ENCODE measurements around the gene HAPSTR1.

Gene HAPSTR1

DNA sequence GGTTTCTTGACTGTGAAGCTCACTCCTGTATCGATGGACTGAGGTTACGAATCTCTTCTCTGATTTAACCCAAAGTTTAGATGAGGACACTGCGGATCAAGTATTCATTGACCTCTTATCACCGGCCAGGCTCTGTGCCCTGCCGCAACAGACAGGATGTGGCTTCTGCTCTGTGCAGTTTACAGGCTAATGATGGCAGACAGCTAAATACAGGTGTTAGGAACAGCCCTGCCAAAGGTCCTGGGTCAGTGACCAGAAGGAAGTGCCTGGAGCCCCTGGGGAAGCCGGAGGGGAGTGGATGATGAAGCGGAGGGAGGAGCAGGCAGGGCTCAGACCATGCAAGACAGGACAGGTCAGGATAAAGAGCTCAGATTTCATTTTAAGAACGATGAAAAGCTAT, 44.4 kb downstream of the HAPSTR1 start:
- no peaks in the 10 kb centered on the region for H3K36me3 ChIP-seq (ENCODE audit: control insufficient read depth in 1 of 2, insufficient read depth in 2 of 2, low read depth in 1 of 2, low read length in 2 of 2)
- WGBS = 60% methylated on average over 7 of the region's 8 CpGs
- H4K8ac ChIP-seq (ENCODE audit: low read length) = no peak overlapping the region
- peak overlapping the region in 1 of 2 experiments; percentile 48 for H3K14ac ChIP-seq (ENCODE audit: low read length in 2 of 2)
- H2BK12ac ChIP-seq (ENCODE audit: low read length in 2 of 2) = no peak overlapping the region
- no peak overlapping the region for H3K18ac ChIP-seq (ENCODE audit: low read depth in 1 of 2, low read length in 2 of 2)
- H2AK5ac ChIP-seq (ENCODE audit: low read length, severe bottlenecking) = no peak overlapping the region
- no peak overlapping the region for H3K4me3 ChIP-seq (ENCODE audit: insufficient read depth in 1 of 2, low read depth in 1 of 2, low read length in 2 of 2)
- H3K9me3 ChIP-seq (ENCODE audit: control insufficient read depth, low read length) = no peaks in the 10 kb centered on the region
- no peak overlapping the region for H3K4me2 ChIP-seq (ENCODE audit: low read length, poor library complexity, severe bottlenecking)
- H3K9ac ChIP-seq (ENCODE audit: low read length) = no peak overlapping the region
- no peak overlapping the region for H2BK15ac ChIP-seq (ENCODE audit: low read depth, poor library complexity, severe bottlenecking)
- no peak overlapping the region for H2AFZ ChIP-seq (ENCODE audit: low read depth, low read length)
- H3K27me3 ChIP-seq (ENCODE audit: control insufficient read depth in 1 of 2, insufficient read depth in 1 of 2, low read length in 2 of 2) = peaks cover 0 to 4% of the 10 kb centered on the region in 2 experiments
- peaks cover 13% of the 10 kb centered on the region for H3K4me1 ChIP-seq (ENCODE audit: control insufficient read depth, insufficient read depth, low read depth, low read length)
- H3K79me1 ChIP-seq (replicated peaks; ENCODE audit: low read length, poor library complexity, severe bottlenecking) = peaks cover 12% of the 10 kb centered on the region
- no peak overlapping the region for H4K91ac ChIP-seq (ENCODE audit: low read length)
- H3K23ac ChIP-seq (ENCODE audit: low read length in 2 of 2) = no peak overlapping the region
- no peak overlapping the region for H3K4ac ChIP-seq (ENCODE audit: low read depth in 1 of 2, low read length in 2 of 2)
- no peak overlapping the region for H2BK120ac ChIP-seq (ENCODE audit: low read depth, low read length)
- no peak for DNase-seq
- no peak overlapping the region for H2BK5ac ChIP-seq (ENCODE audit: low read depth, low read length, poor library complexity, severe bottlenecking)
- no peak overlapping the region for H3K27ac ChIP-seq (ENCODE audit: low read length, poor library complexity, severe bottlenecking)

DNA sequence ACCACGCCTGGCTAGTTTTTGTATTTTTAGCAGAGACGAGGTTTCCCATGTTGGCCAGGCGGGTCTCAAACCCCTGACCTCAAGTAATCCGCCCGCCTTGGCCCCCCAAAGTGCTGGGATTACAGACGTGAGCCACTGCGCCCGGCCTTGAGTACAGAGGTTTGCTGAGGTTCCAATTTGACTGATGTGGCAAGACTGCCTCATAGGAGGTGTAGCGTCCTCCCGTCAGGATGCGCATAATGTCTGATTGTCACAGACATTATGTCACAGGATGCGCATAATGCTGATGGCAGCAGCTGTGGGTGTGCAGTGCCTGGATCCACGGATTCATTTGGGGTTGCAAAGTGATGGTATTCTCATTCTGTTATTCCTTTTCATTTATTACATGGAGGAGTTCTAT, 45.2 kb downstream of the HAPSTR1 start:
- Histone ChIP-seq H2AFZ (ENCODE audit: low read depth, low read length) (no peak overlapping the region), H3K9ac (ENCODE audit: low read length) (no peak overlapping the region), H3K18ac (ENCODE audit: low read depth in 1 of 2, low read length in 2 of 2) (no peak overlapping the region), H2BK5ac (ENCODE audit: low read depth, low read length, poor library complexity, severe bottlenecking) (no peak overlapping the region), H4K91ac (ENCODE audit: low read length) (no peak overlapping the region), H3K4me2 (ENCODE audit: low read length, poor library complexity, severe bottlenecking) (no peak overlapping the region), H3K79me1 (replicated peaks; ENCODE audit: low read length, poor library complexity, severe bottlenecking) (peaks cover 11% of the 10 kb centered on the region), H2AK5ac (ENCODE audit: low read length, severe bottlenecking) (no peak overlapping the region), H3K9me3 (ENCODE audit: control insufficient read depth, low read length) (no peaks in the 10 kb centered on the region), H4K8ac (ENCODE audit: low read length) (no peak overlapping the region), H3K36me3 (ENCODE audit: control insufficient read depth in 1 of 2, insufficient read depth in 2 of 2, low read depth in 1 of 2, low read length in 2 of 2) (no peaks in the 10 kb centered on the region), H3K14ac (ENCODE audit: low read length in 2 of 2) (no peak overlapping the region), H2BK120ac (ENCODE audit: low read depth, low read length) (no peak overlapping the region), H3K4me1 (ENCODE audit: control insufficient read depth, insufficient read depth, low read depth, low read length) (peaks cover 13% of the 10 kb centered on the region), H3K23ac (ENCODE audit: low read length in 2 of 2) (no peak overlapping the region), H3K27me3 (ENCODE audit: control insufficient read depth in 1 of 2, insufficient read depth in 1 of 2, low read length in 2 of 2) (peaks cover 0 to 4% of the 10 kb centered on the region in 2 experiments), H3K27ac (ENCODE audit: low read length, poor library complexity, severe bottlenecking) (no peak overlapping the region), H3K4ac (ENCODE audit: low read depth in 1 of 2, low read length in 2 of 2) (no peak overlapping the region), H2BK15ac (ENCODE audit: low read depth, poor library complexity, severe bottlenecking) (no peak overlapping the region), H3K4me3 (ENCODE audit: insufficient read depth in 1 of 2, low read depth in 1 of 2, low read length in 2 of 2) (no peak overlapping the region), H2BK12ac (ENCODE audit: low read length in 2 of 2) (no peak overlapping the region)
- DNase-seq = no peak
- 91% methylated on average over 12 of the region's 13 CpGs for WGBS

DNA sequence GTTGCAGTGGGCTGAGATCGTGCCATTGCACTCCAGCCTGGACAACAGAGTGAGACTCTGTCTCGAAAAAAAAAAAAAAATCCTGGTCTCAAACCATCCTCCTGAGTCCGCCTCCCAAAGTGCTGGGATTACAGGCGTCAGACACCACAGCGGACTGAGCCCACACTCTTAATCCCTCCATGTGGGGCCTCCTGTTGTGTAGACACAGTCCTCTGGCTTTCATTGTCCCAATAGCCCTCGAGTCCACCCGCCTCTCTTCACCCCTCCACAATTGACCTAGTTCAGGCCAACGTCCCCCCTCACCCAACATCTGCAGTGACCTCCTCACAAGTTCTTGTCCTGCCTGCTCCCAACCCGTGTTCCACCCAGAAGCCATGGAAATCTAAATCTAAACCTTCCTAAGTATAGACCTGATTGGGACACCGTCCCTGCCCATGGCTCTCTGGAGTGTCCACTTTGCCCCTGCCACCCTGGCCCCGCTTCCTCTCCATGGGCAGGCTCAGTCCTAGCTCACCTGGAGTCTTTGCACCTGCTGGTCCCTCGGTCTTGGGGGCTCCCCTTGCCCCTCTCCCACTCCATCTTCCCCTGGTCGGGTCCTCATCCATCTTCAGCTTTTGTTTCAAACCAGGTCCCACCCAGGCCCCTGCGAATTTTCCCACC, 46.7 kb downstream of the HAPSTR1 start:
- Histone ChIP-seq H4K8ac (ENCODE audit: low read length) (no peak overlapping the region), H3K79me1 (replicated peaks; ENCODE audit: low read length, poor library complexity, severe bottlenecking) (peaks cover 11% of the 10 kb centered on the region), H3K27ac (ENCODE audit: low read length, poor library complexity, severe bottlenecking) (no peak overlapping the region), H3K4me3 (ENCODE audit: insufficient read depth in 1 of 2, low read depth in 1 of 2, low read length in 2 of 2) (no peak overlapping the region), H3K4me2 (ENCODE audit: low read length, poor library complexity, severe bottlenecking) (no peak overlapping the region), H2BK12ac (ENCODE audit: low read length in 2 of 2) (no peak overlapping the region), H3K4me1 (ENCODE audit: control insufficient read depth, insufficient read depth, low read depth, low read length) (peaks cover 13% of the 10 kb centered on the region), H3K23ac (ENCODE audit: low read length in 2 of 2) (no peak overlapping the region), H3K4ac (ENCODE audit: low read depth in 1 of 2, low read length in 2 of 2) (no peak overlapping the region), H3K18ac (ENCODE audit: low read depth in 1 of 2, low read length in 2 of 2) (no peak overlapping the region), H3K14ac (ENCODE audit: low read length in 2 of 2) (no peak overlapping the region), H2BK15ac (ENCODE audit: low read depth, poor library complexity, severe bottlenecking) (peak overlapping the region; percentile 26), H2BK120ac (ENCODE audit: low read depth, low read length) (no peak overlapping the region), H3K9me3 (ENCODE audit: control insufficient read depth, low read length) (no peaks in the 10 kb centered on the region), H3K27me3 (ENCODE audit: control insufficient read depth in 1 of 2, insufficient read depth in 1 of 2, low read length in 2 of 2) (peaks cover 0 to 4% of the 10 kb centered on the region in 2 experiments), H4K91ac (ENCODE audit: low read length) (no peak overlapping the region), H3K36me3 (ENCODE audit: control insufficient read depth in 1 of 2, insufficient read depth in 2 of 2, low read depth in 1 of 2, low read length in 2 of 2) (no peaks in the 10 kb centered on the region), H3K9ac (ENCODE audit: low read length) (no peak overlapping the region), H2AFZ (ENCODE audit: low read depth, low read length) (no peak overlapping the region), H2BK5ac (ENCODE audit: low read depth, low read length, poor library complexity, severe bottlenecking) (no peak overlapping the region), H2AK5ac (ENCODE audit: low read length, severe bottlenecking) (no peak overlapping the region)
- WGBS = 86% methylated on average over 13 of the region's 14 CpGs
- no peak for DNase-seq

DNA sequence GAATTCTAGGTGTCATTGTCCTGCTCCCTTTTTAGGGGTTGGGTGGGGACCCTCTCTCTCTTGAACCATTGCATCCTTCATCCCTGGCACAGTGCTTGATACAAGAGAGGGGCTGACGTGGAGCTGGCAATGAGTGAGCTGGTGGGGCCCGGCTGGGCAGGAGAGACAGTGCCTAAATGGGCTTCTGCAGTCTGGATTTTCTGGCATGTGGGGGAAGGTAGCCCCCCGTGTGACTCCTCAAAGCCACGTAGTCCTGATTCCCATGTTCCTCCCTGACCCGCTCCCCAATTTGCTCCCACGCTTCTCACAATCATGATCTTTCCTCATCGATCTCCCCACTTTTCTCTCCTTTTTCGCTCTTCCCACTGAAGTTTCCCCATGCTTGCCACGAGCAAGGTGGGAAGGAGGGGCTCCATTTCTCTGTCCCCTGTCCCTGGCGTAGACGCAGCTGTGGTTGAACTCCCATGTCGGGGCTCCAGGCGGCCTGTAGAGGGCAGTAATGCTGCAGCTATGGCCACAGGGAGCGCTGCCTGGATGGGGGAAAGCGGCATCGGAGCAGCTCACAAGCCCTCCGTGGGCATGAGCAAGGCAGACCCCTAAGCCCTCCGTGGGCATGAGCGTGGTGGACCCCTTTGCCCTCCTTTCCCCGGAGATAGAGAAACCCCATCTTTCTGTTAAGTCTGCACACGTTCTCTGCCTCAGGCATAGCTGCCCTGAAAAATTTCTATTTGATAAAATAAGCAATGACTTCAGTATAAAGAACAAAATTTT, 47.5 kb downstream of the HAPSTR1 start:
- Histone ChIP-seq H2AFZ (ENCODE audit: low read depth, low read length) (no peak overlapping the region), H3K18ac (ENCODE audit: low read depth in 1 of 2, low read length in 2 of 2) (no peak overlapping the region), H3K14ac (ENCODE audit: low read length in 2 of 2) (peak overlapping the region in 1 of 2 experiments; percentile 55), H2BK5ac (ENCODE audit: low read depth, low read length, poor library complexity, severe bottlenecking) (no peak overlapping the region), H3K27ac (ENCODE audit: low read length, poor library complexity, severe bottlenecking) (no peak overlapping the region), H3K36me3 (ENCODE audit: control insufficient read depth in 1 of 2, insufficient read depth in 2 of 2, low read depth in 1 of 2, low read length in 2 of 2) (no peaks in the 10 kb centered on the region), H2BK120ac (ENCODE audit: low read depth, low read length) (no peak overlapping the region), H4K8ac (ENCODE audit: low read length) (no peak overlapping the region), H3K27me3 (ENCODE audit: control insufficient read depth in 1 of 2, insufficient read depth in 1 of 2, low read length in 2 of 2) (peaks cover 0 to 4% of the 10 kb centered on the region in 2 experiments), H2AK5ac (ENCODE audit: low read length, severe bottlenecking) (no peak overlapping the region), H3K4me2 (ENCODE audit: low read length, poor library complexity, severe bottlenecking) (peak overlapping the region; percentile 83), H3K23ac (ENCODE audit: low read length in 2 of 2) (no peak overlapping the region), H3K79me1 (replicated peaks; ENCODE audit: low read length, poor library complexity, severe bottlenecking) (peaks cover 9% of the 10 kb centered on the region), H3K4me1 (ENCODE audit: control insufficient read depth, insufficient read depth, low read depth, low read length) (peaks cover 13% of the 10 kb centered on the region), H3K9ac (ENCODE audit: low read length) (peak overlapping the region; percentile 75), H2BK15ac (ENCODE audit: low read depth, poor library complexity, severe bottlenecking) (no peak overlapping the region), H2BK12ac (ENCODE audit: low read length in 2 of 2) (peak overlapping the region in 1 of 2 experiments; percentile 52), H4K91ac (ENCODE audit: low read length) (no peak overlapping the region), H3K4me3 (ENCODE audit: insufficient read depth in 1 of 2, low read depth in 1 of 2, low read length in 2 of 2) (peak overlapping the region in 1 of 2 experiments; percentile 72), H3K9me3 (ENCODE audit: control insufficient read depth, low read length) (no peaks in the 10 kb centered on the region), H3K4ac (ENCODE audit: low read depth in 1 of 2, low read length in 2 of 2) (no peak overlapping the region)
- 20% methylated on average over 19 of the region's 21 CpGs for WGBS
- DNase-seq = peak; percentile 73
